ENCODE data around the gene CNR2.
"Not testable (repeated sequence)": the region's sequence is repeated elsewhere in the genome, so short reads cannot be mapped to it uniquely, and the experiment has no call there.

CNR2 gene

GRCh38 chr1:23827717-23828116 lies 85.4 kb downstream of the CNR2 start:
- no peak for DNase-seq

- not testable (repeated sequence) for DNase-seq
Observed at GRCh38 chr1:23826590-23826989, 86.6 kb downstream of the CNR2 start.

DNA sequence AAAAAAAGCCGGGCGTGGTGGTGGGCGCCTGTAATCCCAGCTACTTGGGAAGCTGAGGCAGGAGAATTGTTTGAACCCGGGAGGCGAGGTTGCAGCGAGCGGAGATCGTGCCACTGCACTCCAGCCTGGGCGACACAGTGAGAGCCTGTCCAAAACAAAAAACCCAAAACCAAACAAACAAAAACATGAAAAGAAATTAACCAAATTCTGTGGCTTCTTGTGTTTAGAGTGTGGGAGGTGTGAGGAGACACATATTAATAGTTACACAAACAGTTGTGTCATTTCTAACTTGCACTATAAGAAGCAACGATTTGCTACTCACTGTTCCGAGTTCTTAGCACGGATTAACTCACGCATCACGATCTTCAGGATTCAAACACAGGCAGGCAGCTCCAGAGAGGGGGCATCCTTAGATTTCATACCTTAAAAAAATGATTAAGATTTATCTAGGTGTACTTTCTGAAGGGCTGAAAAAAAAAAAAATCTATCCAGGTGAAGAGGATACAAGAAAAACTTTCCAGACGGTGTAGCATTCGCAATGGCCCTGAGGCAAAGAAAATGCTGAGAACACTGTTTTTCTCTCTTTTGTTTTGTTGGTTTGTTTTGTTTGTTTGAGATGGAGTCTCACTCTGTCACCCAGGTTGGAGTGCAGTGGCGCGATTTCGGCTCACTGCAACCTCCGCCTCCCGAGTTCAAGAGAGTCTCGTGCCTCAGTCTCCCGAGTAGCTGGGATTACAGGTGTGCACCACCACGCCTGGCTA lies 87.2 kb downstream of the CNR2 start:
- DNase-seq, result no peak

- DNase-seq, result peak; percentile 92
Observed at GRCh38 chr1:23825076-23825761, 87.9 kb downstream of the CNR2 start, which contains the start of gene HMGCL. TSS of gene HMGCL (minus strand) at chr1:23825429. CDS start at chr1:23825415, 14 bp downstream.

DNA sequence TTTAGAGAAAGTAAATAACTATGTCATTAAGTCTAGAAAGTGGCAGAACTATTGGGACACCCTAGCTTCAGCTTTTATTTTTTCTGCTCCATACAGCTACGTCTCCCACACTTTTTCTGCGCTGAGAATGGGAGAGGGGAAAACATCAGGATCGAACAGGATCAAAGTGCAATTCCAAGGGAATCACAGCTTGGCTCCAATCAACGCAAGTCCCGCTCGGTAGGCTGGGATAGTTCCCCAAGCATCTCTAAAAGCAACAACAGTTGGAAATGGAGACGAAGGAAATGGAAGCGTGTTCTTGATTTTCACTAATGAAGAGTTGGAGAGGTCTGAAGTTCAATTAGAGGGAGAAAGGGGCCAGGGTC lies 88.5 kb downstream of the CNR2 start:
- no peak for DNase-seq

DNA sequence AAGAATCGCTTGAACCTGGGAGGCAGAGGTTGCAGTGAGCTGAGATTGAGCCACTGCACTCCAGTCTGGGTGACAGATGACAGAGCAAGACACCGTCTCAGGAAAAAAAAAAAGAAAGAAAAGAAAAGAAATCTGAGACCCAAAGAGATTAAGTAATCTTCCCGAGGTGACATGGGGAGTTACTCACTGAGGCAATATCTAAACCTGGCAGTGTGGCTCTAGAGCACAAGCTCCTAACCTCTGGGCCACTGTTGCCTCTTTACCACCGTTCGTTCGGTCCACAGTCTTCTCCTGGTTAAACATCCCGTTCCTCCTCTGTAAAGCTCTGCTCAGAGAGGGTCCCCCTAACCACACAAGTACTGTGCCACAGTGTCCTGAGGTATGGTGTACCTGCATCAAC lies 89.4 kb downstream of the CNR2 start:
- DNase-seq, result no peak

Measured in CD4-positive, alpha-beta T cell treated with Interleukin-6 for 4 hours (primary cell).